Measurements from ENCODE around the gene PCNX2.

GRCh38 chr1:233248014-233248413 is 47.5 kb downstream of the PCNX2 start:
- no peak for TF ChIP-seq CTCF (conservative IDR thresholded peaks at IDR 0.05; ENCODE audit: low read depth, low read length)
- TF ChIP-seq EZH2 (IDR thresholded peaks at IDR 0.05; ENCODE audit: borderline replicate concordance, low read depth, low read length, poor library complexity, severe bottlenecking): no peak
